Measurements from ENCODE around the gene CDC42SE2.
"Not testable (repeated sequence)": the region's sequence is repeated elsewhere in the genome, so short reads cannot be mapped to it uniquely, and the experiment has no call there.

The CDC42SE2 gene

DNA sequence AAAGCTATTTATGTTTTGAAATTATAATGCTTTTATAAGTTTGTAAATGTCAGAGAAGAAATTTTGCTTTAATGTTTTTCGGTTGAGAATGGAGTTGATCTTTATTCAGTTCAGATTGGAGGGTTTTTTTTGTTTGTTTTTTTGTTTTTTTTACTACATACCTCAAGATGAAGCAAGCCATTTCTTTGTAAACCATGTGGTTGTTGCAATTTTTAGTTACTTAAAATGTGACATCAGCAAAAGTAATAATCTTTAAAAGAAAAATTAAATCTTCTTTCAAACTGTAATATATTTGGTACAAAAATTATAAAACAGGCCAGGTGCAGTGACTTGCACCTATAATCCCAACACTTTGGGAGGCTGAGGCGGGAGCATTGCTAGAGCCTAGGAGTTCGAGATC, 102.6 kb downstream of the CDC42SE2 start:
- DNase-seq (ENCODE audit: low read depth in 2 of 2) = no peak

DNA sequence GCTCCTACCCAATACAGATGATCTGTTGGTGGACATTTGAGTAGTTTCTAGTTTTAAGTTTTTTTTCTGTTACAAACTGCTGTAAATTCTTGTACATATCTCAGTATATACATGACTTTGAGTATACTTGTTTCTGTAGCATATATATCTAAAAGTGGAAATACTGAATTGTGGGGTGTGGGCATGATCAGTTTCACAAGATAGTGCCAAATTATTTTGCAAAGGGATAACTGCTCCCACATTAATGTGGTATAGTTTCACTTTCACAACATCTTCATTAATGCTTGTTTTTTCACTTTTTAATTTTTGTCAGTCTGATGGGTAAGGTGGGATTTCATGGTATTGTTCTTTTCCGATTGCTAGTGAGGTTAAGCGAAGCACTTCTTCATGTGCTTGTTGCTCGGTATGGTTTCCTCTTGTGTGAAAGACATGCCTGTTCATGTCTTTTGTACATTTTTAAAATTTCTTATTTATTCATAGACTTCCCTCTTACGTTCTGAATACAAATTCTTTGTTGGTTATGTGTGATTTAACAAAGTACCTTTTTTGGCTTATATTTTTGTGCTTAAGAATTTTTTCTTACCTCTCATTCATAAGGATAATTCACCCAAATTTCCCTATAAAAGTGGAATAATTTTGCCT, 103.5 kb downstream of the CDC42SE2 start:
- no peak for DNase-seq (ENCODE audit: low read depth in 2 of 2)

GRCh38 chr5:131368866-131369265, 105.0 kb downstream of the CDC42SE2 start:
- no peak for DNase-seq (ENCODE audit: low read depth in 2 of 2)

GRCh38 chr5:131369558-131369957, 105.7 kb downstream of the CDC42SE2 start:
- no peak for DNase-seq (ENCODE audit: low read depth in 2 of 2)

- DNase-seq (ENCODE audit: low read depth in 2 of 2) = no peak
These were observed 108.0 kb downstream of the CDC42SE2 start for GRCh38 chr5:131371835-131372234.

DNA sequence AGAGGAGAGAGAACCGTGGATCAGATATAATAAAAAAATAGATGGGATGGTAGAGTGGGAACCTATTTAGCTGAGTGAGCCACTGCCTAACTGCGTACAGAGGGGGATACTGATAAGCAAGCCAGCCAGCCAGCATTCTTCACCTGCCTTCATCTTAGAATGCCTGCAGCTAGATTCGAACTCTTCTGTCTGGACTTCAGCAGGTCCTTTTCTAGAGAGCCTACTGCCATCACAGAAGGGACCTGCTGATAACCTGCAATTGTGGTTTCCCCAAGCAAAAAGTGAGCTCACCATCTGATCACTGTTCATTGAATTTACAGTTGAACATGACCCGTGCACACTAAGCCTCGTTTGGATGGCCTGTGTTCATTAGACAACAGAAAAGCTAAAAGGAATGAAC, 109.4 kb downstream of the CDC42SE2 start:
- no peak for DNase-seq (ENCODE audit: low read depth in 2 of 2)

- no peak for DNase-seq (ENCODE audit: low read depth in 2 of 2)
These were observed 111.5 kb downstream of the CDC42SE2 start for GRCh38 chr5:131375351-131375750.

- no peak for DNase-seq (ENCODE audit: low read depth in 2 of 2)
These were observed 113.5 kb downstream of the CDC42SE2 start for GRCh38 chr5:131377346-131377745.

GRCh38 chr5:131377785-131378325, 114.0 kb downstream of the CDC42SE2 start:
- DNase-seq (ENCODE audit: low read depth in 2 of 2) = no peak

DNA sequence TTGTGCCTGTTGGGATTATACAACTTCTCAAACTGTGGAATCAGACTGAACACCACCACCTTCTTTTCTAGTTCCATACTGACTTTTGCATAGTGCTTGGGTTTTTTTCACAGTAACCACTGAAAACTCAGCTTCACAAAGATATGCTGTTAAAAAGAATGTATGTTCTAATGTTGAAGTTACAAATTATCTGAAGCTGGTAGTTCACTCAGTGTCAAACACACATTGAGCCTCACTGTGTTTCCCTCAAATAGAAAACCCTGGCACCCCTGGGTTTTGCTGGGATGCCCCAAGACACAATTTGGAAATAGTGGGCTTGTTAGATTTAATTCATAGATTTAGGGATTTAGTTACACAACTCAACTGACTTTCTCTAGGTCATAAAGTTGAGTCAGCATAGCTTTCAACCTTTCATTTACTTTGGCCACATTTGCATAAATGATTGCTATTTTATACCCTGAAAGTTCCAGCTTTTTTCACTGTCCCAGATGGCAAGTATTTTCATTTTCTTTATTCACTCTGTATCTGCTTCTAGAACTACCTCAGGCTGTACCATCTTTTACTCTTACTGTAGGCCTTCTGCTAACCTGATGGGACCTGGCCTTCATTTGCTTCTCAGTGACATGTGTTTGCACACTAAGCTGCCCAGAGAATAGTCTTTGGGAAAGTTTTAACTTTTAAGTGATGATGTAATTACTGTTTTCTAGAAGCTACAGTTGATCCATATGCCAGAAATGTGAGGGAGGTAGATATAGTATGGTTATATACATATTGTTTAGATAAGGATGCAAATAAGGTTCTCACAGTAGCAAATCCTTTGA, 115.1 kb downstream of the CDC42SE2 start:
- no peak for DNase-seq (ENCODE audit: low read depth in 2 of 2)

GRCh38 chr5:131379723-131380122, 115.9 kb downstream of the CDC42SE2 start:
- DNase-seq (ENCODE audit: low read depth in 2 of 2) = peak; percentile 28 to 31

- not testable (repeated sequence) for DNase-seq (ENCODE audit: low read depth in 2 of 2)
These were observed 116.4 kb downstream of the CDC42SE2 start for GRCh38 chr5:131380238-131380637.

GRCh38 chr5:131381021-131381420, 117.2 kb downstream of the CDC42SE2 start:
- no peak for DNase-seq (ENCODE audit: low read depth in 2 of 2)

DNA sequence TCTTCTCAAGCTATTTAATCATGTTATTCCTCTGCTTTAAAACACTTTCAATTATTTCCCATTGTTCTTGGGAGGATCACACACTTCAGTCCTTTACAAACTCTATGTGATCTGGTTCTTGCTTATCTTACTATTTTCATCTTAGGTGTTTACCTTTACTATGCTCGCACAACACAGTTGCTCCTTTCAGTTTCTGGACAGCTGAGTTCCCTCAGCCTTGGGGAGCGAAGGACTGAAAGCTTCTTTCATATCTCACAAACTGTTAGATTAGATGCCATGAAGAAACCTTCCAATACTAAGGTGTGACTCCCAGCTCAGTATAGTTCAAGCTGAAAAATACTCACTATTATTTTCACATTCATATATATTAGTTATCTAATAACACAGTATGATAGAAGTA, 117.9 kb downstream of the CDC42SE2 start:
- no peak for DNase-seq (ENCODE audit: low read depth in 2 of 2)

DNA sequence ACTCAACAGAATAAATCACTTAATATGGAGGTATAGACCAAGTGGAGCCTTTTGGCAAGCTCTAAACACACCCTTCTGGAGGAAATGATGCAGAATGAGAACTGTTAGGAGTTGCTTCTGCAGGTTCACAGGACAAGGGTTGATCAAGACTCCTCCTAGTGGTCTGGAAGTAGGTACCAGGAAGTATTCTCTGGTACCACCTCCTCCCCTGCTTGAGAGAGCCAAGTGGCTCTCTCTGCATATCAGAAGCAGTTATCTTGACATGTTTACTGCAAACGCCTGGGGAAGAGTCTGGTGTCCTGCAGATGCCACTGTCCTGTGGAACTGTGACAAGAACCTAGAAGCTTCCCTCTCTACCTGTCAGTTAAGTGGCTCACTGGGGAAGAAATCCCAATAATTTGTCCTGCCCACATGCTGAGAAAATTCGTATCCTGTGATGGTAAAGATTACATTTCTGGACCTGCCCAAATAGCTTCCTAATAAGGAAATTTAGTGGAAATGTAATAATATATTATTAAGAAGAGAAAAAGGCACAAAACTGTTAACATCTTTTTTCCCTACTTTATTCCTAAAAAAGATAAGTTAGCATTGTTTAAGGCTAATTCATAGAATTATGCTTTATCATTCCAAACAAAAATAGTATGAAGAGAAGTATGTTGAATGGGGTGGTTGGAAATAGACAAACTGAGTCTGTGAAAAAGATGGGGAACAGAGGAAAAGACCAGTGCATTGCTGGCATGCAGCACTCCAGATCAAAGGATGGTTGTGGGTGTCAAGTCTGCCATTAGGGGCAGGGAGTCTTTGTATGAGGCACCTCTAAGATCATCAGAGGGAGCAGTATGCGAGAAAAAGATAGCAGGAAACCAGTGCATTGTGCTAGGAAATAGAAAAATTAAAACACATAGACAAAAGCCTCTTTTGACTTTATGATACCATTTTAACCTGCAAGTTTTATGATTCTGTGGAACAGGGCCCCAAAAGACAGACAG, 118.8 kb downstream of the CDC42SE2 start:
- DNase-seq (ENCODE audit: low read depth in 2 of 2) = no peak

GRCh38 chr5:131384173-131384572, 120.3 kb downstream of the CDC42SE2 start:
- DNase-seq (ENCODE audit: low read depth in 2 of 2) = no peak

GRCh38 chr5:131384616-131385214, 120.9 kb downstream of the CDC42SE2 start:
- no peak for DNase-seq (ENCODE audit: low read depth in 2 of 2)

DNA sequence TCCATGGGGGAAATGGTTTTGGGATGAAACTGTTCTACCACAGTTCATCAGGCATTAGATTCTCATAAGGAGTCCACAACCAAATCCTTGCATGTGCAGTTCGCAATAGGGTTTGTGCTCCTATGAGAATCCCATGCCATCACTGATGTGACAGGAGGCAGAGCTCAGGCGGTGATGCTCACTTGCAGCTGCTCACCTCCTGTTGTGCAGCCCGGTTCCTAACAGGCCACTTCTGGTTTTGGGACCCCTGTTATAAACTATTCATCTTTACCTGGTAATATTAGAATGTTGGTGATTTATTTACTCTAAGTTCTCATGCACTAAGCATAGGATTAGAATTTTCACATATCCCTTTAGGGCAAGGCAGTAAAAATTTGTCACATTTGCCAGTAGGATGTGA, 122.3 kb downstream of the CDC42SE2 start:
- DNase-seq (ENCODE audit: low read depth in 2 of 2) = no peak

- no peak for DNase-seq (ENCODE audit: low read depth in 2 of 2)
These were observed 122.9 kb downstream of the CDC42SE2 start for GRCh38 chr5:131386779-131387178.

DNA sequence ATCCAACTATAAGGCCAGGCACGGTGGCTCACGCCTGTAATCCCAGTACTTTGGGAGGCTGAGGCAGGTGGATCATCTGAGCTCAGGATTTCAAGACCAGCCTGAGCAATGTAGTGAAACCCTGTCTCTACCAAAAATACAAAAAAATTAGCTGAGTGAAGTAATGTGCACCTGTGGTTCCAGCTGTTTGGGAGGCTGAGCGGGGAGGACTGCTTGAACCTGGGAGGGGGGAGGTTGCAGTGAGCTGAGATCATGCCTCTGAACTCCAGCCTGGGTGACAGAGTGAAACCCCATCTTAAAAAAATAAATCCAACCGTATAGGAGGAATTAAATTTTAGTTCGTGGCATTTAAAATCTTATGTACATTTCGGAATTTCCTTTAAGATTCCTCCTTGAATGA, 123.4 kb downstream of the CDC42SE2 start:
- DNase-seq (ENCODE audit: low read depth in 2 of 2) = no peak

DNA sequence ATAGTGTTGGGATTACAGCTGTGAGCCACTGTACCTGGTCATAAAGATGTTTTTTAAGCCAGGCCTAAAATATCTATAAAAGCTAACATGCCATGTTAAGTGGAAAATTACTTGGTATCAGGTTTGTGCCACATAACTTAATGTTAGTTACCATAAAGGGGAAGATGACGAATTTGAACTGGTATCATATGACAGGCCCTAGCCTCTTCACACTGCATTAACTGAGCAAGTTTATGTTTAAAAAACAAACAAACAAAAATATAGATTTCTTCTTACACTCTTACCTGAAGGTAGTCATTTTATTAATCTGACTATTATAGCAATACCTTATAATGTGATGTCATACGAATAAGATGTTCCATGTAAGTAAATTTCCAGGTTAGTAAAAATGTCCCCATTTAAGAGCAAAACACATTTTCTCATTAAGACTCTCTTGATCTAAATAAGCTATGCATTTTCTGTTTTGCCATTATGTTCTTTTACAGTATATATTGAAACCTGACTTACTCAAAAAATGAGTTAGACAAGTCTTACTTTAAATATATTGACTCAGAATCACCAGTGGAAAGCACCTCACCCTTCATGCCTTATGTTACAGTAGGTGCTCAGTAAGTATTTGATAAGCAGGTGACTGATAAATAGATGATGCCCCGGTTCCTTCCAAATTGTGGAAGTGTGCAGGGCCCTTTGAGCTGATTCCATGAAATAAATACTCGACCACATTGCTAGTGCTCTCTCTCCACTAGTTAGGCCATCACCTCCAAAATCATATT, 125.4 kb downstream of the CDC42SE2 start:
- no peak for DNase-seq (ENCODE audit: low read depth in 2 of 2)
